Pancreas (tissue), 10 donors: ENCODE results near the gene RTL1. TPM values are rescaled to one million over a fixed set of nuclear protein-coding genes. Genes with fewer than 3 reads are reported as not detected.

Source experiments
- ATAC-seq, 4 donors: fragments of 200-7000 bp; cut with Tn5 transposase; one replicate each; pipeline versions ENCODE4 v1.8.0 to v1.9.1; 2020; ENCODE audit warnings: mild to moderate bottlenecking in 4 of 4, moderate library complexity in 4 of 4
- DNase-seq, 6 donors: peaks; one replicate each; pipeline ENCODE4 v3.0.0-alpha.2; 2020
- FAIRE-seq: peaks from 2 replicates; lab custom pipeline; 2012; peaks lifted over from hg19 to GRCh38; lab: Jason Lieb, UNC
- H3K27ac ChIP-seq, 4 donors: fragments of 200-600 bp; sonication (generic); 1 replicate in 3 of 4; 2 replicates in 1 of 4; pipeline versions ENCODE4 v1.5.0 to v1.8.0; 2020
- H3K27me3 ChIP-seq, 4 donors: fragments of 200-600 bp; one replicate each; pipeline ENCODE4 v1.8.0; 2021
- H3K36me3 ChIP-seq, 3 donors: fragments of 200-600 bp; sonication (generic) in 1 of 3; one replicate each; pipeline versions ENCODE4 v1.5.0 to v1.8.0; 2020 to 2021
- H3K4me1 ChIP-seq, 3 donors: fragments of 200-600 bp; one replicate each; pipeline ENCODE4 v1.8.0; 2021
- H3K4me3 ChIP-seq, 4 donors: fragments of 200-600 bp; sonication (generic) in 2 of 4; one replicate each; pipeline versions ENCODE4 v1.5.0 to v1.8.0; 2020 to 2021
- H3K9me3 ChIP-seq, 4 donors: fragments of 200-600 bp; one replicate each; pipeline ENCODE4 v1.8.0; 2021
- CTCF ChIP-seq, 4 donors: fragments of 200-600 bp; sonication (generic) in 3 of 4; IDR thresholded peaks; one replicate each; pipeline versions ENCODE4 v1.5.0 to v1.8.0; 2021; ENCODE audit warnings: antibody characterized with exemption in 4 of 4
- WGBS, 2 donors: extraction: QIAGEN DNeasy Blood & Tissue Kit; methylation state at CpG; one replicate each; pipeline ENCODE4 v1.1.7; 2013; 5-methylcytosine and 5-hydroxymethylcytosine counted together
- intact Hi-C, 3 donors: fragments of 100-400 bp; cut with DNase I; formaldehyde crosslinking; loops; one replicate each; pipeline versions ENCODE4 v1.11.1 to v1.14.2; 2022
- polyA plus RNA-seq, 2 donors: library from polyadenylated mRNA; stranded (reverse); fragments of 200-250 nt; gene quantifications; one replicate each; pipeline ENCODE4 v1.2.3, GENCODE V29; 2013
- total RNA-seq, 6 donors: library from RNA; stranded (reverse); fragmentation: NEBNext Ultra II Directional in 4 of 6; extraction: Animal tissue kit (Norgen Biotek cat#: 25700) in 4 of 6; gene quantifications; one replicate each; pipeline versions ENCODE4 v1.2.1 to v1.2.4, GENCODE V29; 2021 to 2023
- donor health status: healthy with polysubstance abuse.
- donor health status: DM: no; HTN: no; CAD: no; lungs with moderate emphysema.
- donor health status: DM: no; HTN: no; CAD: no.
- donor health status: control.
- donor health status: control.
- donor health status: Bipolar disorder and iron deficiency.
- donor health status: DM: yes; HTN: yes; CAD: no.
- donor health status: DM: no; HTN: no; CAD: no.
- donor health status: DM: no; HTN: no; CAD: no.
- donor health status: DM: yes; HTN: yes; CAD: no.

RTL1 gene
- total and polyA plus RNA-seq, 8 donors, result 0.02 to 0.80 (median 0.03) TPM; not detected in 3

GRCh38 chr14:100866666-100867630 is 36.6 kb downstream of the RTL1 start:
- no peak overlapping the region for H3K4me3 ChIP-seq
- no peak overlapping the region for H3K27ac ChIP-seq
- no peaks in the 10 kb centered on the region for H3K4me1 ChIP-seq
- DNase-seq (peak in 2 of 6 donors; percentile 37 to 47), ATAC-seq (no peak), FAIRE-seq (no peak)
- no peaks in the 10 kb centered on the region for H3K27me3 ChIP-seq
- TF ChIP-seq CTCF (IDR thresholded peaks at IDR 0.05), result no peak
- H3K36me3 ChIP-seq, result no peaks in the 10 kb centered on the region
- WGBS, 2 donors, result 79 to 89% methylated on average over 17 to 18 of the region's 18 CpGs
- intact Hi-C loops, result no loop called here
- H3K9me3 ChIP-seq, result no peaks in the 10 kb centered on the region

GRCh38 chr14:100865682-100866591 is 37.6 kb downstream of the RTL1 start:
- no peak for TF ChIP-seq CTCF (IDR thresholded peaks at IDR 0.05)
- DNase-seq (peak in 1 of 6 donors; percentile 52), FAIRE-seq (no peak), ATAC-seq (no peak)
- Histone ChIP-seq H3K4me1 (no peaks in the 10 kb centered on the region), H3K9me3 (no peaks in the 10 kb centered on the region), H3K4me3 (no peak overlapping the region), H3K36me3 (no peaks in the 10 kb centered on the region), H3K27ac (no peak overlapping the region), H3K27me3 (no peaks in the 10 kb centered on the region)
- WGBS, 2 donors, result 79 to 85% methylated on average over 22 of the region's 22 CpGs
- intact Hi-C loops, result no loop called here

GRCh38 chr14:100864960-100865681 is 38.4 kb downstream of the RTL1 start:
- no peaks in the 10 kb centered on the region for H3K4me1 ChIP-seq
- ATAC-seq, result peak in 1 of 4 donors; percentile 8
- DNase-seq, result peak in 1 of 6 donors; percentile 38
- 74 to 78% methylated on average over 9 of the region's 9 CpGs for WGBS, 2 donors
- no peaks in the 10 kb centered on the region for H3K9me3 ChIP-seq
- no peaks in the 10 kb centered on the region for H3K27me3 ChIP-seq
- no peak overlapping the region for H3K4me3 ChIP-seq
- TF ChIP-seq CTCF (IDR thresholded peaks at IDR 0.05), result no peak
- no peaks in the 10 kb centered on the region for H3K36me3 ChIP-seq
- no peak for FAIRE-seq
- no peak overlapping the region for H3K27ac ChIP-seq
- intact Hi-C loops, result no loop called here

GRCh38 chr14:100864206-100864605 is 39.3 kb downstream of the RTL1 start:
- H3K9me3 ChIP-seq, result no peaks in the 10 kb centered on the region
- FAIRE-seq (no peak), ATAC-seq (no peak), DNase-seq (peak in 1 of 6 donors; percentile 35)
- no peak overlapping the region for H3K27ac ChIP-seq
- intact Hi-C loops, result no loop called here
- no peaks in the 10 kb centered on the region for H3K4me1 ChIP-seq
- no peaks in the 10 kb centered on the region for H3K36me3 ChIP-seq
- H3K4me3 ChIP-seq, result no peak overlapping the region
- TF ChIP-seq CTCF (IDR thresholded peaks at IDR 0.05), result no peak
- no peaks in the 10 kb centered on the region for H3K27me3 ChIP-seq
- 81 to 90% methylated on average over 10 of the region's 10 CpGs for WGBS, 2 donors
